H9 (cell line): ENCODE results near the gene RAD51C. TPM values are rescaled to one million over a fixed set of nuclear protein-coding genes. Genes with fewer than 3 reads are reported as not detected.

Experiments used
- DNase-seq: peaks from one replicate; pipeline ENCODE4 v3.0.0-alpha.2; 2017
- H2AFZ ChIP-seq: one replicate; pipeline ENCODE4 v1.6.1; 2013; ENCODE audit warnings: mild to moderate bottlenecking, low read length, control low read depth, moderate library complexity
- H2AK5ac ChIP-seq: 2 replicates; pipeline ENCODE4 v1.6.1; 2013; ENCODE audit warnings: low read length, control low read depth, mixed read lengths; ENCODE audit not compliant: insufficient read length
- H2BK120ac ChIP-seq: one replicate; pipeline ENCODE4 v1.6.1; 2013; ENCODE audit warnings: low read depth, mild to moderate bottlenecking, low read length, control low read depth, inconsistent platforms; ENCODE audit not compliant: poor library complexity, severe bottlenecking
- H2BK12ac ChIP-seq: 2 replicates; pipeline ENCODE4 v1.6.1; 2013; ENCODE audit warnings: low read length, control low read depth, mixed read lengths, low read depth; ENCODE audit not compliant: insufficient read length
- H2BK15ac ChIP-seq: 2 replicates; pipeline ENCODE4 v1.6.1; 2013; ENCODE audit warnings: low read depth, low read length, control low read depth
- H2BK20ac ChIP-seq: one replicate; pipeline ENCODE4 v1.6.1; 2013; ENCODE audit warnings: low read depth, mild to moderate bottlenecking, low read length, control low read depth, inconsistent platforms; ENCODE audit not compliant: poor library complexity, severe bottlenecking
- H2BK5ac ChIP-seq: 2 replicates; pipeline ENCODE4 v1.6.1; 2013; ENCODE audit warnings: low read length, control low read depth, mixed read lengths; ENCODE audit not compliant: insufficient read length
- H3K14ac ChIP-seq: 2 replicates; pipeline ENCODE4 v1.6.1; 2013; ENCODE audit warnings: low read length, control low read depth; ENCODE audit not compliant: insufficient read depth
- H3K18ac ChIP-seq: 2 replicates; pipeline ENCODE4 v1.6.1; 2013; ENCODE audit warnings: low read depth, mild to moderate bottlenecking, mixed read lengths, low read length, control low read depth; ENCODE audit not compliant: insufficient read length
- H3K23ac ChIP-seq: 2 replicates; pipeline ENCODE4 v1.6.1; 2013; ENCODE audit warnings: low read length, control low read depth, mixed read lengths, low read depth; ENCODE audit not compliant: insufficient read length
- H3K23me2 ChIP-seq: 2 replicates; pipeline ENCODE4 v1.6.1; 2013; ENCODE audit warnings: low read depth, mild to moderate bottlenecking, mixed read lengths, low read length, control low read depth; ENCODE audit not compliant: insufficient read length, poor library complexity, severe bottlenecking
- H3K27ac ChIP-seq: 2 replicates; pipeline ENCODE4 v1.5.1; 2013; ENCODE audit warnings: low read length, control low read depth, mixed read lengths, low read depth; ENCODE audit not compliant: insufficient read length
- H3K27me3 ChIP-seq: 2 replicates; pipeline ENCODE4 v1.6.1; 2013; ENCODE audit warnings: low read length, control low read depth, inconsistent platforms; ENCODE audit not compliant: insufficient read depth
- H3K4ac ChIP-seq: 2 replicates; pipeline ENCODE4 v1.6.1; 2013; ENCODE audit warnings: low read depth, mild to moderate bottlenecking, control low read depth, inconsistent platforms, low read length, moderate library complexity
- H3K4me1 ChIP-seq: 2 replicates; pipeline ENCODE4 v1.6.1; 2013; ENCODE audit warnings: low read length, control low read depth, inconsistent platforms; ENCODE audit not compliant: insufficient read depth
- H3K4me2 ChIP-seq: 2 replicates; pipeline ENCODE4 v1.6.1; 2013; ENCODE audit warnings: low read length, control low read depth, mixed read lengths; ENCODE audit not compliant: insufficient read length, insufficient read depth
- H3K56ac ChIP-seq: 2 replicates; pipeline ENCODE4 v1.6.1; 2013; ENCODE audit warnings: low read depth, mild to moderate bottlenecking, mixed read lengths, low read length, control low read depth; ENCODE audit not compliant: insufficient read length
- H3K79me1 ChIP-seq: 2 replicates; pipeline ENCODE4 v1.6.1; 2013; ENCODE audit warnings: low read depth, mild to moderate bottlenecking, moderate library complexity, low read length, control low read depth, inconsistent platforms; ENCODE audit not compliant: insufficient read depth, poor library complexity, severe bottlenecking
- H3K79me2 ChIP-seq: 2 replicates; pipeline ENCODE4 v1.6.1; 2013; ENCODE audit warnings: low read length, control low read depth, inconsistent platforms; ENCODE audit not compliant: insufficient read depth
- H3K9ac ChIP-seq: 2 replicates; pipeline ENCODE4 v1.6.1; 2013; ENCODE audit warnings: low read length, control low read depth, mixed read lengths; ENCODE audit not compliant: insufficient read length; ENCODE audit errors: extremely low read depth
- H3K9me3 ChIP-seq: one replicate; pipeline ENCODE4 v1.6.1; 2013; ENCODE audit warnings: low read depth, low read length, inconsistent platforms; ENCODE audit not compliant: control insufficient read depth
- H3T11ph ChIP-seq: one replicate; pipeline ENCODE4 v1.6.1; 2013; ENCODE audit warnings: mild to moderate bottlenecking, low read length, control low read depth, inconsistent platforms
- H4K20me1 ChIP-seq: one replicate; pipeline ENCODE4 v1.6.1; 2013; ENCODE audit not compliant: control insufficient read depth, insufficient read length, insufficient read depth
- H4K5ac ChIP-seq: 2 replicates; pipeline ENCODE4 v1.6.1; 2013; ENCODE audit warnings: low read depth, mild to moderate bottlenecking, mixed read lengths, low read length, control low read depth; ENCODE audit not compliant: insufficient read length
- H4K8ac ChIP-seq: replicated peaks from 2 replicates; pipeline ENCODE4 v1.6.1; 2013; ENCODE audit warnings: low read length, control low read depth, mixed read lengths, low read depth; ENCODE audit not compliant: insufficient read length
- H4K91ac ChIP-seq: 2 replicates; pipeline ENCODE4 v1.6.1; 2013; ENCODE audit warnings: low read depth, mild to moderate bottlenecking, moderate library complexity, mixed read lengths, low read length, control low read depth; ENCODE audit not compliant: insufficient read length
- H3K27ac Mint-ChIP-seq, 3 experiments: 2 replicates in 2 of 3; 3 replicates in 1 of 3; pipeline ENCODE4 v1.8.0; 2020 to 2021; ENCODE audit warnings: mixed read lengths in 3 of 3, mild to moderate bottlenecking in 1 of 3, moderate library complexity in 1 of 3
- H3K27me3 Mint-ChIP-seq: 2 replicates; pipeline ENCODE4 v1.8.0; 2021; ENCODE audit warnings: low read depth, mild to moderate bottlenecking, moderate library complexity, mixed read lengths
- H3K36me3 Mint-ChIP-seq, 3 experiments: 2 replicates in 2 of 3; 3 replicates in 1 of 3; pipeline ENCODE4 v1.8.0; 2020 to 2021; ENCODE audit warnings: low read depth in 3 of 3, mixed read lengths in 3 of 3; ENCODE audit not compliant: insufficient read depth in 1 of 3
- H3K4me1 Mint-ChIP-seq, 2 experiments: 2 replicates each; pipeline ENCODE4 v1.8.0; 2020; ENCODE audit warnings: mixed read lengths in 2 of 2
- H3K4me3 Mint-ChIP-seq, 2 experiments: 2 replicates in 1 of 2; 3 replicates in 1 of 2; pipeline ENCODE4 v1.8.0; 2020 to 2021; ENCODE audit warnings: mild to moderate bottlenecking in 2 of 2, mixed read lengths in 2 of 2, moderate library complexity in 1 of 2
- H3K9me3 Mint-ChIP-seq, 2 experiments: 2 replicates in 1 of 2; 3 replicates in 1 of 2; pipeline ENCODE4 v1.8.0; 2020; ENCODE audit warnings: mild to moderate bottlenecking in 2 of 2, mixed read lengths in 2 of 2, moderate library complexity in 1 of 2
- CTCF ChIP-seq: fragments of 200-600 bp; sonication (generic); conservative IDR thresholded peaks from 3 replicates; pipeline ENCODE4 v1.8.0; 2021; ENCODE audit warnings: antibody characterized with exemption, mild to moderate bottlenecking
- WGBS: extraction: QIAGEN DNeasy Blood & Tissue Kit; methylation state at CpG from one replicate; pipeline ENCODE4 v1.1.7; 2013; ENCODE audit warnings: missing lambda C conversion rate, low lambda C conversion rate, mixed read lengths; ENCODE audit not compliant: insufficient read length; ENCODE audit errors: extremely low coverage; 5-methylcytosine and 5-hydroxymethylcytosine counted together
- total RNA-seq: library from RNA; stranded (reverse); gene quantifications from 2 replicates; pipeline ENCODE4 v1.2.1, GENCODE V29; 2021

Gene RAD51C
- total RNA-seq, 1 experiment from 2014 or later = 11.3 TPM

- no peak overlapping the region for H3K4ac ChIP-seq
- H2AFZ ChIP-seq = no peak overlapping the region
- H3K23ac ChIP-seq = no peak overlapping the region
- H2AK5ac ChIP-seq = no peak overlapping the region
- H3K9me3 Mint-ChIP-seq = no peaks in the 10 kb centered on the region
- H3K4me2 ChIP-seq = no peak overlapping the region
- no peak overlapping the region for H4K8ac ChIP-seq
- WGBS = no CpG with 5 or more reads among the region's 6 CpGs
- no peak overlapping the region for H2BK5ac ChIP-seq
- H3K14ac ChIP-seq = no peak overlapping the region
- H4K20me1 ChIP-seq = no peaks in the 10 kb centered on the region
- TF ChIP-seq CTCF = no peak
- H3K27ac ChIP-seq = no peak overlapping the region
- no peaks in the 10 kb centered on the region for H3K79me2 ChIP-seq
- H3K23me2 ChIP-seq = no peaks in the 10 kb centered on the region
- H2BK12ac ChIP-seq = no peak overlapping the region
- H3K9me3 ChIP-seq = no peaks in the 10 kb centered on the region
- peak overlapping the region in 2 of 3 experiments; percentile 7 to 21; a peak in 1 of 7 replicates for H3K27ac Mint-ChIP-seq
- no peak overlapping the region for H3T11ph ChIP-seq
- H2BK20ac ChIP-seq = no peak overlapping the region
- H3K18ac ChIP-seq = no peak overlapping the region
- H3K4me1 ChIP-seq = no peaks in the 10 kb centered on the region
- H3K4me3 Mint-ChIP-seq = no peak overlapping the region
- no peak overlapping the region for H2BK15ac ChIP-seq
- no peaks in the 10 kb centered on the region for H3K36me3 Mint-ChIP-seq
- DNase-seq = peak; percentile 15
- no peak overlapping the region for H4K91ac ChIP-seq
- H3K4me1 Mint-ChIP-seq = peaks cover 2 to 5% of the 10 kb centered on the region in 2 experiments; a peak in 1 of 4 replicates
- H4K5ac ChIP-seq = no peak overlapping the region
- H3K27me3 Mint-ChIP-seq = no peaks in the 10 kb centered on the region
- no peak overlapping the region for H3K56ac ChIP-seq
- no peak overlapping the region for H3K9ac ChIP-seq
- no peaks in the 10 kb centered on the region for H3K79me1 ChIP-seq
- H3K27me3 ChIP-seq = no peaks in the 10 kb centered on the region
- no peak overlapping the region for H2BK120ac ChIP-seq
These were observed 12.4 kb upstream of the RAD51C start for GRCh38 chr17:58680038-58680369.
